Naive B cell (primary cell): ENCODE results near the gene HM13. TPM values are rescaled to one million over a fixed set of nuclear protein-coding genes. Genes with fewer than 3 reads are reported as not detected.
"Not testable (repeated sequence)": the region's sequence is repeated elsewhere in the genome, so short reads cannot be mapped to it uniquely, and the experiment has no call there.

Experiments
- ATAC-seq, 2 donors: fragments of 150-1000 bp; cut with Tn5 transposase; 2 replicates each; pipeline ENCODE4 v1.10.0; 2021; ENCODE audit warnings: low read depth in 2 of 2, mild to moderate bottlenecking in 2 of 2, moderate library complexity in 2 of 2
- DNase-seq: peaks from one replicate; pipeline ENCODE4 v3.0.0; 2022
- H3K27ac Mint-ChIP-seq, 6 donors: one replicate each; pipeline ENCODE4 v1.8.0; 2020 to 2022; ENCODE audit warnings: mild to moderate bottlenecking in 6 of 6, mixed read lengths in 6 of 6, moderate library complexity in 5 of 6, inconsistent platforms in 2 of 6
- H3K27me3 Mint-ChIP-seq, 3 donors: one replicate each; pipeline ENCODE4 v1.8.0; 2021 to 2022; ENCODE audit warnings: mixed read lengths in 3 of 3, mild to moderate bottlenecking in 1 of 3
- H3K36me3 Mint-ChIP-seq, 2 donors: one replicate each; pipeline ENCODE4 v1.8.0; 2020 to 2022; ENCODE audit warnings: mixed read lengths in 2 of 2, inconsistent platforms in 1 of 2, mild to moderate bottlenecking in 1 of 2
- H3K4me1 Mint-ChIP-seq, 3 donors: one replicate each; pipeline ENCODE4 v1.8.0; 2020 to 2022; ENCODE audit warnings: mixed read lengths in 3 of 3, inconsistent platforms in 1 of 3, mild to moderate bottlenecking in 1 of 3, moderate library complexity in 1 of 3
- H3K4me3 Mint-ChIP-seq, 8 donors: one replicate each; pipeline ENCODE4 v1.8.0; 2020 to 2022; ENCODE audit warnings: mild to moderate bottlenecking in 8 of 8, mixed read lengths in 8 of 8, moderate library complexity in 8 of 8, inconsistent platforms in 2 of 8
- H3K9me3 Mint-ChIP-seq, 7 donors: one replicate each; pipeline ENCODE4 v1.8.0; 2020 to 2022; ENCODE audit warnings: mixed read lengths in 7 of 7, mild to moderate bottlenecking in 5 of 7, inconsistent platforms in 2 of 7, moderate library complexity in 1 of 7
- polyA plus RNA-seq, 6 donors: library from polyadenylated mRNA; unstranded; fragments of 300-500 nt; fragmentation: Illumina TruSeq; gene quantifications; one replicate each; pipeline ENCODE4 v1.2.3, GENCODE V29; 2021; ENCODE audit warnings: low read depth in 6 of 6

The HM13 gene, protein sequence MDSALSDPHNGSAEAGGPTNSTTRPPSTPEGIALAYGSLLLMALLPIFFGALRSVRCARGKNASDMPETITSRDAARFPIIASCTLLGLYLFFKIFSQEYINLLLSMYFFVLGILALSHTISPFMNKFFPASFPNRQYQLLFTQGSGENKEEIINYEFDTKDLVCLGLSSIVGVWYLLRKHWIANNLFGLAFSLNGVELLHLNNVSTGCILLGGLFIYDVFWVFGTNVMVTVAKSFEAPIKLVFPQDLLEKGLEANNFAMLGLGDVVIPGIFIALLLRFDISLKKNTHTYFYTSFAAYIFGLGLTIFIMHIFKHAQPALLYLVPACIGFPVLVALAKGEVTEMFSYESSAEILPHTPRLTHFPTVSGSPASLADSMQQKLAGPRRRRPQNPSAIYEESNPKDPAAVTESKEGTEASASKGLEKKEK
- 100 to 1,000 TPM in 2 of 6 donors, 10 to 100 TPM in 4; 71.9 to 118 (median 88.0) TPM for polyA plus RNA-seq

- H3K4me1 Mint-ChIP-seq = peaks cover 0 to 11% (median 4%) of the 10 kb centered on the region in 3 donors
- H3K36me3 Mint-ChIP-seq = no peaks in the 10 kb centered on the region
- peak; percentile 82 for DNase-seq
- peak; percentile 87 to 88 for ATAC-seq
- peaks cover 0 to under 1% (median under 1%) of the 10 kb centered on the region in 3 donors for H3K27me3 Mint-ChIP-seq
- no peaks in the 10 kb centered on the region for H3K9me3 Mint-ChIP-seq
- peak within 1 kb of the TSS in 3 of 6 donors; percentile 70 to 90 (median 77) for H3K27ac Mint-ChIP-seq
- H3K4me3 Mint-ChIP-seq = peak within 1 kb of the TSS in 4 of 8 donors; percentile 58 to 80 (median 78)
Observed at GRCh38 chr20:31514154-31515071, at the start of gene HM13. Gene HM13 (plus strand): TSS chr20:31514442. CDS start chr20:31514552, 110 bp downstream.

- DNase-seq, H3K36me3 Mint-ChIP-seq, ATAC-seq, H3K27ac Mint-ChIP-seq, H3K9me3 Mint-ChIP-seq, H3K4me3 Mint-ChIP-seq: not testable (repeated sequence)
- Mint-ChIP-seq H3K4me1 (peaks cover 23 to 28% (median 24%) of the 10 kb centered on the region in 3 donors), H3K27me3 (peaks cover 22 to 47% (median 43%) of the 10 kb centered on the region in 3 donors)
Observed at GRCh38 chr20:31470946-31471345, 43.3 kb upstream of the HM13 start.

DNA sequence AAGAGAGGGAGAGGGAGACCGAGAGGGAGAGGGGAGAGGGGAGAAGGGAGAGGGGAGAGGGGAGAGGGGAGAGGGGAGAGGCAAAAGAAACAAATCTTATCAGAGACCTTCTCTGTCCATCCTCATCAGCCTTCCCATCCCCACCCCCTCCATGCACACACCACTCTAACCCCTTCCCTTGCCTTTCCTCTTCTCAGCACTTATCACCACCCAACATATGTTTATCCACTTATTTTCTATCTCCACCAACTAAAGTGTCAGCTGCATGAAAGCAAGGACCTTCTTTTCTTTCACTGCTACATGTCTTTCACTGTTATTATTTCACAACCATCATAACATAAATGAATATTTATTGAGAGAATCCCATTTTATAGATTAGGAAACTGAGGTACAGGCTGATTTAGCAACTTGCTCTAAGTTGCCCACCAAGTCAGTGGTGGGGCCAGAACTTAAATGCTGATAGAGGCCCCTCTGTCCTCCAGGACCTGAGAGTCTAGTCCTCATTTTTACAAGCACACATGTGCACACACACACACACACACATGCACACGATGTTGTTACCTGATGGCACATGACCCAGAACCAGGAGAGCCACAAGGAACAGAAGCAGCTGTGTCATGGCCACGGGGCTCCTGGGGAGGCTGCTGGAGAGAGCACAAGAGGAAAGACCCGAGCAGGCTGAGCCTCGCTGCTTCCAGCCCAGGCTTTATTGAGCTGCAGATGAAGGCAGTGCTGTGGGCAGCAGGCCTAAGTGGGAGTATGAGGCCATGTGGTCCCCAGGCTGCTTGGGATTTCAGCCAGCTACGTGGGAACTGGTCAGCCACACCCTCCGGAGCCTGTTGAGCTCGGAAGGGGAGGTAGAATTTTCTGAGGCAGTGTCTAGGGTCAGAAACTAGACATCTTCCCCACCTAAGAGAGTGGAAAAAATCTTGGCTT lies 41.6 kb upstream of the HM13 start:
- no peak overlapping the region for H3K27ac Mint-ChIP-seq
- DNase-seq (no peak), ATAC-seq (no peak)
- no peak overlapping the region for H3K4me3 Mint-ChIP-seq
- peaks cover 34 to 59% (median 52%) of the 10 kb centered on the region in 3 donors for H3K27me3 Mint-ChIP-seq
- H3K36me3 Mint-ChIP-seq = peaks cover 3 to 8% of the 10 kb centered on the region in 2 donors
- peaks cover 23 to 30% (median 26%) of the 10 kb centered on the region in 3 donors for H3K4me1 Mint-ChIP-seq
- H3K9me3 Mint-ChIP-seq = peaks cover 2 to 8% (median 5%) of the 10 kb centered on the region in 7 donors

DNA sequence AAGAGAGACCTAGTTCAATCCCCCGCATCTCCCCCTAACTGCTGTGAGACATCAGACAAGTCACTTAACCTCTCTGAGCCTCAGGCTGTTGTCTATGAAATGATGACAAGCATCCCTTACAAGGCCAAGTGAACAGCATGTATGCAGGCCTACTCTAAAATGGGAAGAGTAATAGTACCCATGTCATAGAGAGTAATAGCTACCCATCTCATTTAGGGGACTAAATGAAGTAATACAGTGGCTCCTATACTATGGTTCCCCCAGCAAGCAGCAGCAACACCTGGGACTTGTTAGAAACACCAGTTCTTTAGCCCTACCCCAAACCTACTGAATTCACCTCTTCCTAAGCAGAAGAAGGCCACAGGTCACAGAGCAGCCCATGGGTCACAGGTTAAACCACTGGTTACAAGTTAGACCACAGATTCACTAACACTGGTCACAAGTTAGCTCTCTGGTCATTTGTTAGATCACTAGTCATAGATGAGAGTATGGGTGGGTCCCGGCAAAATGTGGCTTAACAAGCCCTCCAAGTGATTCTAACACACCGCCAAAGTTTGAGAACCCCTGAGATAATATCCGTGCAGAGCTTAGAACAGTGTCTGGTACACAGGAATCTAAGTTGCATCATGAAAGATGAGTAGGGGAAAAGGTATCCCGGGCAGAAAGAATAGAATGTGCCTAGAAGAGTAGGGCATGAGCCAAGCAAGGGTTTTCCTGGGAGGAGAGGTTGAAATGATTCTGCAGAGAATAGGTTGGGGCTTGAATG lies 40.7 kb upstream of the HM13 start:
- H3K27ac Mint-ChIP-seq = peak overlapping the region in 1 of 6 donors; percentile 50
- H3K9me3 Mint-ChIP-seq = peaks cover 2 to 8% (median 5%) of the 10 kb centered on the region in 7 donors
- H3K36me3 Mint-ChIP-seq = peaks cover 3 to 8% of the 10 kb centered on the region in 2 donors
- H3K4me1 Mint-ChIP-seq = peaks cover 23 to 30% (median 26%) of the 10 kb centered on the region in 3 donors
- H3K4me3 Mint-ChIP-seq = peak overlapping the region in 3 of 8 donors; percentile 19 to 40 (median 22)
- peaks cover 38 to 60% (median 52%) of the 10 kb centered on the region in 3 donors for H3K27me3 Mint-ChIP-seq
- DNase-seq (no peak), ATAC-seq (no peak)

GRCh38 chr20:31474097-31474436 lies 40.2 kb upstream of the HM13 start:
- peaks cover 3 to 8% of the 10 kb centered on the region in 2 donors for H3K36me3 Mint-ChIP-seq
- no peak for ATAC-seq

GRCh38 chr20:31474758-31475427 lies 39.3 kb upstream of the HM13 start, which contains the start of the genes DEFB124 and REM1:
Gene DEFB124 (minus strand): TSS chr20:31475127. CDS start chr20:31473013, 2,114 bp downstream.
Gene REM1 (plus strand): TSS chr20:31475288. CDS start chr20:31476446, 1,158 bp downstream.
- ATAC-seq = peak in 1 of 2 donors; percentile 21
- H3K9me3 Mint-ChIP-seq = peaks cover 2 to 8% (median 5%) of the 10 kb centered on the region in 7 donors
- H3K27ac Mint-ChIP-seq = no peak within 1 kb of the TSS
- H3K4me3 Mint-ChIP-seq = peak within 1 kb of the TSS in 7 of 8 donors; percentile 40 to 72 (median 53)
- no peak for DNase-seq
- peaks cover 3 to 8% of the 10 kb centered on the region in 2 donors for H3K36me3 Mint-ChIP-seq
- peaks cover 23 to 30% (median 26%) of the 10 kb centered on the region in 3 donors for H3K4me1 Mint-ChIP-seq
- H3K27me3 Mint-ChIP-seq = peaks cover 39 to 66% (median 59%) of the 10 kb centered on the region in 3 donors

More at GRCh38 chr20:31474097-31474436, 40.2 kb upstream of the HM13 start:
- Mint-ChIP-seq H3K27me3 (peaks cover 39 to 62% (median 55%) of the 10 kb centered on the region in 3 donors), H3K9me3 (peaks cover 2 to 8% (median 5%) of the 10 kb centered on the region in 7 donors), H3K4me3 (peak overlapping the region in 6 of 8 donors; percentile 19 to 72 (median 32)), H3K4me1 (peaks cover 23 to 30% (median 26%) of the 10 kb centered on the region in 3 donors), H3K27ac (no peak overlapping the region)
- no peak for DNase-seq

- Mint-ChIP-seq H3K27me3 (peaks cover 39 to 66% (median 61%) of the 10 kb centered on the region in 3 donors), H3K9me3 (peaks cover 2 to 8% (median 5%) of the 10 kb centered on the region in 7 donors), H3K4me3 (peak overlapping the region in 3 of 8 donors; percentile 40 to 48 (median 47)), H3K36me3 (peaks cover 3 to 8% of the 10 kb centered on the region in 2 donors), H3K4me1 (peaks cover 23 to 30% (median 26%) of the 10 kb centered on the region in 3 donors), H3K27ac (no peak overlapping the region)
- DNase-seq (no peak), ATAC-seq (no peak)
Observed at GRCh38 chr20:31475472-31476293, 38.6 kb upstream of the HM13 start.

GRCh38 chr20:31476294-31476585 lies 38.0 kb upstream of the HM13 start:
- Mint-ChIP-seq H3K27ac (no peak overlapping the region), H3K4me3 (peak overlapping the region in 2 of 8 donors; percentile 40 to 47), H3K36me3 (peaks cover 3 to 8% of the 10 kb centered on the region in 2 donors), H3K27me3 (peaks cover 41 to 69% (median 67%) of the 10 kb centered on the region in 3 donors), H3K9me3 (peaks cover 2 to 8% (median 5%) of the 10 kb centered on the region in 7 donors), H3K4me1 (peaks cover 23 to 30% (median 26%) of the 10 kb centered on the region in 3 donors)
- no peak for DNase-seq
- ATAC-seq = no peak

GRCh38 chr20:31476643-31477215 lies 37.5 kb upstream of the HM13 start:
- ATAC-seq (no peak), DNase-seq (no peak)
- H3K36me3 Mint-ChIP-seq = peaks cover 3 to 8% of the 10 kb centered on the region in 2 donors
- H3K4me3 Mint-ChIP-seq = no peak overlapping the region
- H3K27ac Mint-ChIP-seq = no peak overlapping the region
- peaks cover 46 to 74% (median 71%) of the 10 kb centered on the region in 3 donors for H3K27me3 Mint-ChIP-seq
- H3K9me3 Mint-ChIP-seq = peaks cover 2 to 8% (median 5%) of the 10 kb centered on the region in 7 donors
- peaks cover 23 to 30% (median 26%) of the 10 kb centered on the region in 3 donors for H3K4me1 Mint-ChIP-seq

GRCh38 chr20:31484001-31484400 lies 30.2 kb upstream of the HM13 start:
- Mint-ChIP-seq H3K4me1 (no peaks in the 10 kb centered on the region), H3K9me3 (peaks cover 0 to 2% (median 0%) of the 10 kb centered on the region in 7 donors), H3K4me3 (no peak overlapping the region), H3K36me3 (peaks cover 0 to 4% of the 10 kb centered on the region in 2 donors), H3K27me3 (peaks cover 30 to 67% (median 64%) of the 10 kb centered on the region in 3 donors), H3K27ac (no peak overlapping the region)
- DNase-seq (no peak), ATAC-seq (no peak)
